H1 (cell line): ENCODE measurements around the gene PXDN. TPM values are rescaled to one million over a fixed set of nuclear protein-coding genes. Genes with fewer than 3 reads are reported as not detected.

ENCODE experiments used
- CBX5 ChIP-seq: fragments of 300-800, 300-1000 bp; sonication (generic); IDR thresholded peaks from 2 replicates; pipeline ENCODE4 v1.7.1; 2016; ENCODE audit warnings: antibody characterized with exemption, low read length, low read depth
- CBX8 ChIP-seq: fragments of 300-800, 300-1000 bp; sonication (generic); IDR thresholded peaks from 2 replicates; pipeline ENCODE4 v1.7.1; 2016; ENCODE audit warnings: low read depth, low read length, borderline replicate concordance
- CHD1 ChIP-seq: IDR thresholded peaks from 2 replicates; pipeline ENCODE4 v1.6.1; 2012; ENCODE audit warnings: low read depth, low read length, improper control_type of control experiment
- CHD7 ChIP-seq: fragments of 300-600 bp; sonication (generic); IDR thresholded peaks from 2 replicates; pipeline ENCODE4 v1.7.1; 2012; ENCODE audit warnings: low read length, moderate library complexity, mild to moderate bottlenecking, inconsistent platforms; ENCODE audit not compliant: insufficient replicate concordance
- CTBP2 ChIP-seq: IDR thresholded peaks from 2 replicates; pipeline ENCODE4 v1.7.0; 2011; ENCODE audit warnings: borderline replicate concordance, mild to moderate bottlenecking, moderate library complexity, mixed read lengths, low read length; ENCODE audit not compliant: insufficient read depth, insufficient read length
- EGR1 ChIP-seq: IDR thresholded peaks from 2 replicates; pipeline ENCODE4 v1.6.1; 2011; ENCODE audit warnings: low read depth, low read length, borderline replicate concordance
- MAX ChIP-seq: IDR thresholded peaks from 2 replicates; pipeline ENCODE4 v1.6.1; 2012; ENCODE audit warnings: inconsistent platforms
- SP2 ChIP-seq: IDR thresholded peaks from 2 replicates; pipeline ENCODE4 v1.6.1; 2012; ENCODE audit warnings: mild to moderate bottlenecking, low read length, inconsistent platforms
- SUZ12 ChIP-seq: fragments of 200-600 bp; sonication (generic); IDR thresholded peaks from 2 replicates; pipeline ENCODE4 v1.6.1; 2012; ENCODE audit warnings: mild to moderate bottlenecking, inconsistent platforms, low read length, moderate library complexity, mixed read lengths
- TEAD4 ChIP-seq: IDR thresholded peaks from 2 replicates; pipeline ENCODE4 v1.6.1; 2012; ENCODE audit warnings: low read depth, low read length, inconsistent platforms, mixed read lengths
- polyA plus RNA-seq, 7 experiments: library from polyadenylated mRNA; depleted of rRNA in 3 of 7; stranded (reverse) in 5 of 7; unstranded in 2 of 7; fragments of >200 nt in 5 of 7; fragments of 200-250 nt in 2 of 7; gene quantifications; 1 replicate in 5 of 7; 2 replicates in 1 of 7; 4 replicates in 1 of 7; pipeline versions ENCODE4 v1.2.1 to v1.2.3, GENCODE V29; 2011 to 2013; ENCODE audit warnings: missing spikeins in 2 of 7, mixed read lengths in 2 of 7
- total RNA-seq: library from RNA; stranded (reverse); fragmentation: NEBNext Ultra II Directional; extraction: Animal tissue kit (Norgen Biotek cat#: 25700); gene quantifications from 2 replicates; pipeline ENCODE4 v1.2.1, GENCODE V29; 2021

The PXDN gene
- total and polyA plus RNA-seq, 2 of the 8 experiments (the other 6 are each of a cell fraction or from before 2014, with no cell fraction given), result 104 to 141 TPM

GRCh38 chr2:1707771-1708418, 36.4 kb downstream of the PXDN start (continued):
- no peak for TF ChIP-seq CHD7
- TF ChIP-seq MAX, result peak; percentile 76
- TF ChIP-seq CHD1, result no peak
- TF ChIP-seq SP2, result no peak
- 0 out of 2 replicates have a peak, but pooled peaks have one; percentile 4 for TF ChIP-seq TEAD4
- TF ChIP-seq CBX8, result no peak
- TF ChIP-seq EGR1, result no peak
- TF ChIP-seq CBX5, result no peak
- peak; percentile 30 for TF ChIP-seq CTBP2
- no peak for TF ChIP-seq SUZ12
